HG02970 (cell line): ENCODE results near the gene DMRT3.

Experiments used
- ATAC-seq: cut with Tn5 transposase; IDR thresholded peaks from one replicate; pipeline ENCODE4 v1.9.1; 2021; ENCODE audit warnings: mild to moderate bottlenecking, moderate library complexity, moderate number of reproducible peaks; ENCODE audit not compliant: unreplicated experiment, low FRiP score

DMRT3 gene

GRCh38 chr9:970151-970996, 6.1 kb upstream of the DMRT3 start:
- no peak for ATAC-seq

DNA sequence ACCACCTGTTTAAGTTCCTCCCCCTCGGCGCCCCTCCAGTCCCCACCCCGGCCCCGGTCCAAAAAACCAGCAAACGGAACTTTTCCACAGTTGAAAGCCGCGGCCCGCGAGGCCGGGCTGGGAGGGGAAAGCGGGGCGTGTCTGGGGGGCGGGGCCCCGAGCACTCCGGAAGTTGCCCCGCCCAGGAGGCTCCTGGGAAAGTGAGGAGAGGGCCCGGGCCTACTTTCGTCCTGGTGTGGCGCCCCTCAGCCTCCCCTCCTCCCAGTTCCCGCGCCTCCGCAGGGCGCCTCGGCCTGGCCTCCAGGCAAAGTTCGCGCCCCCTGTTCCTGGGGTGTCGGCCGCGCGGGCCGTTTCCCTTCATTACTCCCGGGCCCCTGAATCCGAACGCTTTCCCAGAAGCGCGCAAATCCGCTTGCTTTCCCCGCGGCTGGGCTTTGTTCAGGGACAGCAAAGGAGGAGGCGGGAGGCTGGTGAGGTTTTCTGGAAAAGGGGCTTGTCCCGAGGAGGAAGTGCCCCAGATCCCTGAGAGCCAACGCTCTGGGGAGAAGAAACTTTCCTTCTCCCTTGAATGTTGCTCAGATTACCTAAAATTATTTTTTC, 4.5 kb upstream of the DMRT3 start:
- ATAC-seq = no peak

DNA sequence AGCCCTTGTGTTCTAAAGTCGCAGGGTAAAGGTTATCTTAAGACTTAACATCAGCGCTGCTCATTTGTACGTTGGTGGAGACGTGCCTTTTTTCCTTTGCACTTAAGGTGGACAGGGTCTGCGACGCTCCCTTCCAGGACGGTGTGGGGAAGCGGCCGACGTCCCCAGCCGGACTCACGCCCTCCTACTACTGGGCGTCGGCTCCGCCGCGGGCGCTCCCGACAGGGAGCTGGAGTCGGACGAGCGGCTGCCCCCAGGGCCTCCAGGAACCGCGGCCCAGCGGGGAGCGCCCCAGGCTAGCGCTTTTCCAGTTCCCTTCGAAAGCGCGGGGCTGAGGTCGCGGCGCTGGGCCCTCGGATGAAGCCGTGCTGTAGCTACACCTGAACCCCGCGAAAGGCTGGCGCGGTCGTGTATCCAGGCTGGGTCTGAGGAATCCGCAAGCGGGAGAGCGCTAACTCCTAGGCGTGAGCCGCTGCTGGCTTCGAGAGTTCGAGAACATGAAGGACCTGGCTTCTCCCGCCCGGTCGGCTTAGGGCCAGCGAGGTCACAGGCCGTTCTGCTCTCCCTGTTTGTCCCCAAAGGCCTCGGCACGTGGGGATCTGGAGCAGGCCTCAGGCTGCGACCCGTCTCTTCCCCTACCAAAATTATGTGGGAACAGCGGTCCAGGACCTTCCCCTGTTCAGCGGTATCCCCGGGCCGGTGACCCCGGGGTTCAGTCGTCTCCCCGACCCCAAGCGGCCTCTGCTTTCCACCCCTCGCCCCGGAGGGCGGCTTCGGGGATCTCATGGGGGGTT, 3.8 kb upstream of the DMRT3 start:
- ATAC-seq = no peak

- no peak for ATAC-seq
These were observed 3.1 kb upstream of the DMRT3 start for GRCh38 chr9:973295-973834.

GRCh38 chr9:974031-974995, 2.1 kb upstream of the DMRT3 start:
- no peak for ATAC-seq

- no peak for ATAC-seq
These were observed 1.3 kb upstream of the DMRT3 start for GRCh38 chr9:974996-975739.

DNA sequence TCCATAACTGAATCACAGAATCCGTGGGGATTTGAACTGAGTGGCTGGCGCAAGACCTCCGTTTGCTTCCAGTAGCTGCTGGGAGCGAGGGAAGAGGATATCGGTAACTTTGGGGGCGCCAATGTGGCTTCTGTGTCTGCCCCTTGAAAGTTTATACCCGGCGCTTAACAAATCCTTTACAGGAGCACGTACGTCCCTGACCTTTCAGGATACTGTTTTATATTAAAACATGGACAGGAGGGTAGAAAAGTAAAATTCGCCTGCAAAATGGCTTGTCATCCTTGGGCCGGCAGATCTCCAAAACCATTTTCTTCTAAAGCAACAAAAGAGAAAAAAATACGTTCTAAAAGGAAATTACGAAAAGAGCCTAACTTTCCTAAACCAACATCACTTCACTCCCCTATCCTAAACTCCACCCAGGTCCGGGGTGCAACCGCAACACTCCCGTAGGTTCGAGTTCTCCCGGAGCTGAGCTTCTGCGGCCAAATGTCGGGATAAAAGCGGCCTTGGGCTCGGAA, 656 bp upstream of the DMRT3 start:
- ATAC-seq = no peak

DNA sequence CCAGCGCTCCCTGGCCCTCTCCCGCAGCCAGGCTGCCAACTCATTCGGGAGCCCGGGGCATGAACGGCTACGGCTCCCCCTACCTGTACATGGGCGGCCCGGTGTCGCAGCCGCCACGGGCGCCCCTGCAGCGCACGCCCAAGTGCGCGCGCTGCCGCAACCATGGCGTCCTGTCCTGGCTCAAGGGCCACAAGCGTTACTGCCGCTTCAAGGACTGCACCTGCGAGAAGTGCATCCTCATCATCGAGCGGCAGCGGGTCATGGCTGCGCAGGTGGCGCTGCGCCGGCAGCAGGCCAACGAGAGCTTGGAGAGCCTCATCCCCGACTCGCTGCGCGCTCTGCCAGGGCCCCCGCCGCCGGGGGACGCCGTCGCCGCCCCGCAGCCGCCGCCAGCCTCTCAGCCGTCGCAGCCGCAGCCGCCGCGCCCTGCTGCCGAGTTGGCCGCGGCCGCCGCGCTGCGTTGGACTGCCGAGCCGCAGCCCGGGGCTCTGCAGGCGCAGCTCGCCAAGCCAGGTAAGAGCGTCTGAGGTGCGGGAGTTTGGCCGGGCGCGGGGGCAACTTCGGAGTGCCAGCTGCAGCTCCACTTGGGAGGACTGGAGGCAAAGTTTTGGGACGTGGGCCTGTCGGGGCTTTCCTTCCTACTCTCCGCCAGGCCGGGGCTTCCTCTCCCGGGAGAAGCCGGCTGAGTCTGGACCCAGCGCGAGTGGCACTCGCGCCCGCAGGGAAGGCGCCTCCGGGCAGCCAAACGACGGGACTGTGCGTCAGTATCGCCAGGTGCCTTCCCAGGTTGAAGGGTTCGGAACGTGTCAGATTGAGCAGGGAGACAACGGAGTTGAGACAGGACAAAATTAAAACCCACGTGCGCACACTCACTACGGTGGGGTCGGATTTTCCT, 735 bp downstream of the DMRT3 start:
- no peak for ATAC-seq

GRCh38 chr9:977838-978830, 1.7 kb downstream of the DMRT3 start:
- no peak for ATAC-seq

DNA sequence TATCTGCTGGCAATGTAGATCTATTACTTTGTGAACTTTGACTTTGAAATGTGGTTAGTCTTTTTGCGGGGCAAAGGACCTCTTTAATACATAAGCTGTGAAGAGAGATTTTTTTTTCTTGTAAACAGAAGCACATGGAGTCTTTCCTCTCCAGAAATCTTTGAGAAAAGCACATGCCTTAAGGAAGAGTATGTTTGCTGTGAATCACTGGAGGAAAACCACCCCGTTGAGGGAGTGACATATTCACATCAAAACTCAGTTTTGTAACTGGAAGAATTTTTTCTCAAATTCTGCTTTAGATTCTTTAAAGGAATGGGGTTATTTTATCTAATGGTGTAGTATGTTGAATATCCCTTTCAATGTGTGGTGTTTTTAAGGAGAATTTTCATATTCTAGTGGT, 3.5 kb downstream of the DMRT3 start:
- no peak for ATAC-seq

DNA sequence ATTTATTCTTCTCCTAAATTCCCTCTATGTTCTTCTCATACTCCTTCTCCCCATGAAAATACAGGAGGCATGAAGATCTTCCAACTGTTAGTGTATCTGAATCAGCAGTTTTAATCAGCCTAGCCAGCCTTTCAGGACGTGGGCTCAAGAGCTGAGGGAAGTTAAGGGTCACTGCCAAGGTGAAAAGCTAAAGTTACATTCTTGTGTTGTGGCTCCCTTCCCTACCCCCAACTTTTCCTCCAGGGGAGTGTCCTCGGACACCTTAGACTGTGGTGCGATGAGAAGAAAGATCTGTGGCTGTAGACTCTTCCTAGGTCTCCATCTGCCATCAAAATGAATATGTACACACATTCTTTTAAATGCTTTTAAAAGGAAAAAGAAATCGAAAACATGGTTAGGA, 4.2 kb downstream of the DMRT3 start:
- no peak for ATAC-seq

DNA sequence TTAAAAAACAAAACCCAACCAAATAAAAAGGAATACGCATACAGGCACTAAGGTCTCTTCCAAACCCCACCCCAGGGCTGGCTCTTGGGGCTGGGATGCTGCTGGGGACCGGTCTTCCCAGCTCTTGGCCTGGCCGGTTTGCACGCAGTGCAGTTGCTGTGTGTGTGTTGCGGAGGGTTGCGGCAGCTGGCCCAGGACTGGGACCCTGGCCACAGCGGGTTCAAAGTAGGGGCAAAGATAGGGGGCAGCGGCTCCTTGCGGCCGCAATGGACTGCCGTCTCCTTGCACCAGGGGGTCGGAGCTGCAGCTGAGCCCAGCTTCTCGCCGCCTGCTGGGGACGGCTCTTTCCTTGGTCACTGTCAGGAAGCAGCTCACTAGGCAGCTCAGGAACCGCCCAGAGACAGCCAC, 5.0 kb downstream of the DMRT3 start:
- no peak for ATAC-seq

DNA sequence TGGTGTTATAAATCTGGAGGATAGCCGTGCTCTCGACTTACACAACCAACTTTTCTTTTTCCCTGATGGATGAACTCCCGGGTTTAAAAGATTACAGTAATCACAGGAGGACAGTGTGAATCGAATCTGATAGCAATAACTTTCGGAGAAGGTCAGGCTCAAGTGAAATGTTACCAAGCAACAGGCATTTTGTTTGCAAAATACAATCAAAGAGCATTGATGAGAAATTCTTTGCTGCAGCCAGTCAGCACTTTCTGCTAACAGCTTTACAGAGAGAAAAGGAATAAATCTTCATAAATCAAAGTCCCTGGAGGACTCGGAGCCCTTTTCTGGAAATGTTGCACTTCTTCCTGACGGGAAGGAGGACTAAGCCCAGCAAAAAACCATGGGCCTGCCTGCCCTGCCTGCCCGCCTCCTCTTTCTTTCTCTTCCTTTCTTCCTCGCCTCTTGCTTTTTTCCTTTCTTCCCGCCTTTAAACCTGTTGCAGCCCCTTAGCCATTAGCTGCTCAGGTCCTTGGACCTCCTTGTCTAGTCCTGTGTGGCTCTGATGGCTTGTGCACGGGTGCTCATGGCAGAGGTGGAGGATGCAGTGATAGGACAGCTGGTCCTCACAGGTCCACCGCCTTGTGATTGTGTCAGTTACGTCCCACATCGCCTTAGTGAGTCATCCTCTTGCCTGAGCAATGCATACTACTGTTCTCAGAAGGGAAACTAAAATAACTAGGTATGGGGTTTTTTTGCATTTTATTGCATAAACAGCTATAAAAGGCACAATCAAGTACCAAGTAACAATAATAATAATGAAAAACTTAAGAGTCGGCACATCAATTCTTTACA, 6.2 kb downstream of the DMRT3 start:
- no peak for ATAC-seq

GRCh38 chr9:994005-994404, 17.6 kb downstream of the DMRT3 start:
- ATAC-seq = no peak

DNA sequence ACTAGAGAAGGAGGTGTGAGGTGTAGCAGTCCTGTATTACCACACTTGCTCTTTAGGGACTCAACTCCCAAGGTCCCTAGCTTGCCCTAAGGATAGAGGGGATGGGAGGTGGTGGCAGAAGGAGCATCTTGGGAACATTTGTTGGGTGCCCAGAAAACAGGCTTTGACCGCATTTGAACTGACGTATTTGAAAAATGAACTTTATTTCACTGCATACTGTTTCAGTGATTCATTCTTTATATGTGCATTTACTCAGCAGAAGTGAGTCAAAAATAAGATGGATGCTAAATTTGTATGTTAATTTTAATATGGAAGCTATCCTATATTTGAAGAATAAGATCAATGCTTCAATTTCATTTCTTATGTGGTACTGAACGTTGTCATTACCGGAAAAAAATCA, 18.7 kb downstream of the DMRT3 start:
- ATAC-seq = no peak

DNA sequence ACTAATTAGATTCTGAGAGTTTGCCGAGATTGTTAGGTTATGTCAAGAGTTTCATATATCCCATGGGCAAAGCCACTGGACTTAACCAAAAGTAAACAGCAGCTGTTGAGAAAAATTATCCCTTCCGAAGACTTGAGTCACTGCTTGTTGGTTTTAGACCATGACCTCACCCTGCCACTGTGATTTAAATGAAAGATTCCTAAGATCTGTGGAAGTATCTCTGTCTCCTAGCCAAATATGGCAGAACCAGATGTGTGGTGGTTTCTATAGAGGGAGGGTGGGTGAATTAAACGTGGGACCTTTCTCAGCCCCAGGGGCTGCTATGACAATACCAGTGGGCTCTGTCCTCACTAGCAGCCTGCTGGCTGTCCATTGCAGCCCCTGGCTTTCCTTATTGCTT, 19.3 kb downstream of the DMRT3 start:
- no peak for ATAC-seq
